PFSK-1 (cell line): ENCODE results near the gene CMTM4.

ENCODE experiments used
- FOXP2 ChIP-seq: optimal IDR thresholded peaks from 2 replicates; pipeline ENCODE3; 2011; ENCODE audit warnings: borderline replicate concordance, control low read depth, inconsistent platforms; ENCODE audit not compliant: insufficient read depth; ENCODE audit errors: extremely low read length, extremely low read depth
- POLR2AphosphoS5 ChIP-seq: IDR thresholded peaks from 2 replicates; pipeline ENCODE4 v1.6.1; 2012; ENCODE audit warnings: low read depth, mild to moderate bottlenecking, control low read depth, low read length, moderate library complexity
- REST ChIP-seq, 2 experiments: IDR thresholded peaks; 2 replicates each; pipeline versions ENCODE4 v1.6.1 to v1.8.0; 2011 to 2012; ENCODE audit warnings: low read depth in 2 of 2, low read length in 2 of 2, control low read depth in 1 of 2, inconsistent platforms in 1 of 2, mild to moderate bottlenecking in 1 of 2, moderate library complexity in 1 of 2; ENCODE audit not compliant: insufficient read depth in 1 of 2
- SIN3A ChIP-seq: IDR thresholded peaks from 2 replicates; pipeline ENCODE4 v1.6.1; 2012; ENCODE audit warnings: mild to moderate bottlenecking, low read length, moderate library complexity, borderline replicate concordance; ENCODE audit not compliant: insufficient read depth
- TAF1 ChIP-seq: IDR thresholded peaks from 2 replicates; pipeline ENCODE4 v1.6.1; 2012; ENCODE audit warnings: low read length, control low read depth, borderline replicate concordance; ENCODE audit not compliant: insufficient read depth

DNA sequence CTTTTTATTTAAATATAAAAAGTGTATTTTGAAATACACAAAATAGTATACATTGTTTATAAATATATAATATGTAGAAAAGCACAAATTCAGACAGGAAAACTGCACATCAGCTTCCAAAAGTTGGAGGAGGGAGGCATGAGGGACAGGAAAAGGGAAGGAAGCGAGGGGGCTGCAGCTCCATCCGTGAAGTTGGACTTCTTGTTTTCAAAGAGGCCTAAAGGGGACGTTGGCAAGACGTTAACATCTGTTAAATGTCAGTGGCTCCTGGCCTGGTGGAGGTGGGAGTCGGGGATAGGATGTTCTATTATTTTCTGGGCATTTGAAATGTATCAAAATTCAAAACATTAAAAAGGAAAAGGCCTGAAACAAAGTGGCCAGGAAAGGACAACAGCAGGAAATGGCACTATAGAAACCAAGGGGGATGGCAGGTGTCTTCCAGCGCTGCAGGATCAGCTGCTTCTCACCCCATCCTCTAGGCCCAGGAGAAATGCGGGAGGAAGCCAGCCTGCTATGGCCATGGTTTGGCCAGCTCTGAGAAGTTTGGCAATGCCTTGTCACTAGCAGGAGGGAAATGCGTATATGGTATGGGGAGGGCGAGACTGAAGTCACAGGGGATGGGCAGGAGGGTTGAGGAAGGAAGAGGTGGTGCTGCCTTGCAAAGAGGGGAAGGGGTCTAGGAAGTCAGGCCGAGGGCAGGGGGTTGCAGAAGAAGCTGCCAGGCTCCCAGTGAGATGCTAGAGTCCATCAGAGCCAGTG is 110.9 kb downstream of the CMTM4 start:
- TF ChIP-seq SIN3A (no peak), REST (IDR thresholded peaks at IDR 0.05; ENCODE audit: insufficient read depth in 1 of 2, low read depth in 2 of 2, low read length in 2 of 2) (no peak), TAF1 (no peak), POLR2AphosphoS5 (no peak), FOXP2 (no peak)
